PC-9 (cell line): Measurements from ENCODE around the gene ZIC4. TPM values are rescaled to one million over a fixed set of nuclear protein-coding genes. Genes with fewer than 3 reads are reported as not detected.

Experiments used
- BruUV-seq: library from RNA; stranded (reverse); fragments of 400-500 nt; replicated peaks from 2 replicates; lab custom pipeline; 2021; lab: Mats Ljungman, UMichigan
- CTCF ChIA-PET: fragments of 300-600 bp; sonication (Branson Sonifier 250); formaldehyde crosslinking; loops from one replicate; lab custom pipeline; 2022; ENCODE audit warnings: antibody characterized with exemption; lab: Charles Lee
- POLR2A ChIA-PET: fragments of 300-600 bp; sonication (Branson Sonifier 250); formaldehyde crosslinking; loops from one replicate; lab custom pipeline; 2022; ENCODE audit warnings: antibody characterized with exemption; ENCODE audit not compliant: unreplicated experiment; lab: Charles Lee
- DNase-seq, 2 experiments: peaks; one replicate each; pipeline versions ENCODE4 v3.0.0 to v3.0.0-alpha.2; 2015 to 2022; ENCODE audit warnings: mixed read lengths in 1 of 2
- H2AFZ ChIP-seq: fragments of 200-600 bp; sonication (generic); 2 replicates; pipeline ENCODE4 v1.8.1; 2017; ENCODE audit warnings: antibody characterized with exemption
- H3F3A ChIP-seq: fragments of 200-600 bp; sonication (generic); 2 replicates; pipeline ENCODE4 v1.8.1; 2017; ENCODE audit warnings: antibody characterized with exemption, mild to moderate bottlenecking, low read depth; ENCODE audit not compliant: insufficient read depth
- H3K27ac ChIP-seq: fragments of 200-600 bp; sonication (generic); 2 replicates; pipeline ENCODE4 v1.6.1; 2016; ENCODE audit warnings: mixed run types
- H3K27me3 ChIP-seq: fragments of 200-600 bp; sonication (generic); 2 replicates; pipeline ENCODE4 v1.6.1; 2016; ENCODE audit warnings: low read depth, mixed run types; ENCODE audit not compliant: insufficient read depth
- H3K36me3 ChIP-seq: fragments of 200-600 bp; sonication (generic); 2 replicates; pipeline ENCODE4 v1.6.1; 2016; ENCODE audit warnings: low read depth, mixed run types
- H3K4me1 ChIP-seq: fragments of 200-600 bp; sonication (generic); replicated peaks from 2 replicates; pipeline ENCODE4 v1.6.1; 2016; ENCODE audit warnings: mixed run types; ENCODE audit not compliant: insufficient read depth
- H3K4me2 ChIP-seq: fragments of 200-600 bp; sonication (generic); 2 replicates; pipeline ENCODE4 v1.6.1; 2017; ENCODE audit warnings: mixed run types
- H3K4me3 ChIP-seq: fragments of 200-600 bp; sonication (generic); 2 replicates; pipeline ENCODE4 v1.6.1; 2016; ENCODE audit warnings: mixed run types
- H3K79me2 ChIP-seq: fragments of 200-600 bp; sonication (generic); 2 replicates; pipeline ENCODE4 v1.6.1; 2017; ENCODE audit warnings: low read depth, mixed run types
- H3K9me2 ChIP-seq: fragments of 200-600 bp; sonication (generic); 2 replicates; pipeline ENCODE4 v1.8.1; 2017; ENCODE audit warnings: mild to moderate bottlenecking; ENCODE audit not compliant: insufficient read depth
- H3K9me3 ChIP-seq: fragments of 200-600 bp; sonication (generic); 2 replicates; pipeline ENCODE4 v1.8.1; 2016; ENCODE audit warnings: low read depth; ENCODE audit not compliant: insufficient read depth
- H4K20me1 ChIP-seq: fragments of 200-600 bp; sonication (generic); 2 replicates; pipeline ENCODE4 v1.8.1; 2017; ENCODE audit not compliant: insufficient read depth
- EZH2 ChIP-seq: fragments of 200-600 bp; sonication (generic); IDR thresholded peaks from 2 replicates; pipeline ENCODE4 v1.8.0; 2017; ENCODE audit warnings: antibody characterized with exemption, low read depth
- intact Hi-C: fragments of 100-400 bp; cut with micrococcal nuclease; formaldehyde crosslinking; loops from one replicate; pipeline ENCODE4 v1.10.0; 2022; ENCODE audit not compliant: unreplicated experiment
- total RNA-seq: library from RNA; stranded (reverse); gene quantifications from 2 replicates; pipeline ENCODE4 v1.2.3, GENCODE V29; 2021
- TF ChIP-seq, protein P1 (sequence below): fragments of 200-600 bp; sonication (generic); conservative IDR thresholded peaks from 2 replicates; pipeline ENCODE4 v1.6.1; 2017; ENCODE audit warnings: mixed run types, antibody characterized with exemption, mild to moderate bottlenecking, moderate library complexity

ZIC4 gene
- total RNA-seq, 1 experiment from 2014 or later = not detected

DNA sequence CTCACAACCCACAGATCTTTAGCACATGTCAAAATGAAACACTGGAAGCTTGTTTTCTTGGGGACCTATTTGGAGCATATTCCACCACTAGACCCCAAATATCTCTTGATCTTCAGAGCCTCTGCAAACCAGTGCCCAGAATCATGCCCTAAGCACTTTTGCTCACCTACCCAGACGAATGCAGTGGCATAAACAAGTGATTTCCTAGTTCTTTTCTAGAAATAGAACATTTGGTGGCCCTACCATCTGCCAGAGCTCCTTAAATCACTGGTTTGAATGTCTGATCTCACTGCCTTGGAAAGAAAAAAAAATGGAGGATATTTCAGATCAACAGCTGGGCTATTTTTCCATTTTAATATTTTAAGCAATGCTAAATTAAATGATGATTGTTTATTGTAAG is 5.3 kb downstream of the ZIC4 start:
- Histone ChIP-seq H4K20me1 (no peaks in the 10 kb centered on the region), H3K9me3 (no peaks in the 10 kb centered on the region), H2AFZ (no peak overlapping the region), H3K9me2 (no peaks in the 10 kb centered on the region), H3F3A (no peaks in the 10 kb centered on the region), H3K36me3 (no peaks in the 10 kb centered on the region), H3K27me3 (no peaks in the 10 kb centered on the region), H3K4me1 (no peaks in the 10 kb centered on the region), H3K27ac (no peak overlapping the region), H3K4me2 (no peak overlapping the region), H3K79me2 (no peaks in the 10 kb centered on the region), H3K4me3 (no peak overlapping the region)
- DNase-seq = no peak
- BruUV-seq = no TSS peak
- TF ChIP-seq, protein P1, sequence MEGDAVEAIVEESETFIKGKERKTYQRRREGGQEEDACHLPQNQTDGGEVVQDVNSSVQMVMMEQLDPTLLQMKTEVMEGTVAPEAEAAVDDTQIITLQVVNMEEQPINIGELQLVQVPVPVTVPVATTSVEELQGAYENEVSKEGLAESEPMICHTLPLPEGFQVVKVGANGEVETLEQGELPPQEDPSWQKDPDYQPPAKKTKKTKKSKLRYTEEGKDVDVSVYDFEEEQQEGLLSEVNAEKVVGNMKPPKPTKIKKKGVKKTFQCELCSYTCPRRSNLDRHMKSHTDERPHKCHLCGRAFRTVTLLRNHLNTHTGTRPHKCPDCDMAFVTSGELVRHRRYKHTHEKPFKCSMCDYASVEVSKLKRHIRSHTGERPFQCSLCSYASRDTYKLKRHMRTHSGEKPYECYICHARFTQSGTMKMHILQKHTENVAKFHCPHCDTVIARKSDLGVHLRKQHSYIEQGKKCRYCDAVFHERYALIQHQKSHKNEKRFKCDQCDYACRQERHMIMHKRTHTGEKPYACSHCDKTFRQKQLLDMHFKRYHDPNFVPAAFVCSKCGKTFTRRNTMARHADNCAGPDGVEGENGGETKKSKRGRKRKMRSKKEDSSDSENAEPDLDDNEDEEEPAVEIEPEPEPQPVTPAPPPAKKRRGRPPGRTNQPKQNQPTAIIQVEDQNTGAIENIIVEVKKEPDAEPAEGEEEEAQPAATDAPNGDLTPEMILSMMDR = no peak
- TF ChIP-seq EZH2 = no peak
- CTCF ChIA-PET = no interaction called here
- intact Hi-C loops = no loop called here
- POLR2A ChIA-PET = no interaction called here

DNA sequence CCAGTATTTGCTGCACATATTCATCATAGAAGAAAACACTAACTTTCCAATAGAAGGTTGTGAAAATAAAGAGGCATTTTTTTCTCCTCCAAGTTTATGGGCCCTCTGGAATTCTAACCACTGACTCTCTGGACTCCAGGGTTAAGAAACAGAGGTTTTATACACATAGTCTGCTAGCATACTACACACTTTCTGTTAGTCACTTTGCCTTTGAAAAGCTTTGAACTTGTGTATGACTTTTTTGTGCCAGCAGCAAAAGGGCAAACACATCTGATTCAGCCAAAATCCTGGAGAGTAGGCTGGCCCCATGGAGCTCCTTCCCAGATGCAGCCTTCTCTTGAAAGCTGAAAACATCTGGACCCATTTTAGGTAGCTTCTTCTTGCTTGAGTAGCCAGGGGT is 6.2 kb downstream of the ZIC4 start:
- Histone ChIP-seq H3K27ac (no peak overlapping the region), H3K27me3 (no peaks in the 10 kb centered on the region), H4K20me1 (no peaks in the 10 kb centered on the region), H3K4me1 (no peaks in the 10 kb centered on the region), H3K79me2 (no peaks in the 10 kb centered on the region), H3K9me2 (no peaks in the 10 kb centered on the region), H3K4me3 (no peak overlapping the region), H3K9me3 (no peaks in the 10 kb centered on the region), H3K36me3 (no peaks in the 10 kb centered on the region), H3K4me2 (no peak overlapping the region), H3F3A (no peaks in the 10 kb centered on the region), H2AFZ (no peak overlapping the region)
- DNase-seq = no peak
- CTCF ChIA-PET = no interaction called here
- no TSS peak for BruUV-seq
- POLR2A ChIA-PET = no interaction called here
- TF ChIP-seq, protein P1 = no peak
- no peak for TF ChIP-seq EZH2
- intact Hi-C loops = no loop called here

DNA sequence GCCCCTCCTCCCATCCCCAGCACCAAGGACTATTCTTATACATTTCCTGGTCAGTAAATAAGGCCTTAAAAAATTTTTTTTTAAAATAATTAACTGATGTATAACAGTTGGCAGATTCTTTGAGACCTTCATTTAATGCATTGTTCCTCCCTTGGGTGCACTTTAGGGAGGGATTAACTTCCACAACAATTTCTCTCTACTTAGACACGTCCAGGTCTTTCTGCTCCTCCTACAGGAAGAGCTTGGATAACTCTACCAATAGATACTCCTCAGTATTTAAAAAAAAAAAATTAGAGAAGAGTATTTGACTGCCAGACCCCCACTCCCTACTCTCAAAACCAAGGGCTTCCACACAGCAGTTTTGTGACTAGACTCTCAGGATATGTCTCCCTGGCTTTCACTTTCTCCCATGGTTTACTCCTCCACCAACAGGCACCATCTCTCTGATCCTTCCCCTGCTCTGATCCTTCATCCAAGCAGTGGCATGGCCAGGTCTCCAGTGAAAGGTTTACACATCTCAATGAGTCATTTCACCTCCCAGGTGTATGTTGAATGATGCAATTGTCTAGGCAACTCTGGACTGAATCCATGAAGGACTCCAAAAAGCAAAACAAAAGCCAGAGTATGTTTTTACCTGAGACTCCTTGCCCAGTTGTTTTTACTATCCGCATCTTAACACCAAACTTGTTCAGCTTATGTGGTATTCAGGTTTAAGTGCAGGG is 7.4 kb downstream of the ZIC4 start:
- no peak overlapping the region for H3K27ac ChIP-seq
- H3K9me3 ChIP-seq = no peaks in the 10 kb centered on the region
- H3F3A ChIP-seq = no peaks in the 10 kb centered on the region
- no peaks in the 10 kb centered on the region for H3K36me3 ChIP-seq
- no peaks in the 10 kb centered on the region for H4K20me1 ChIP-seq
- no peak for DNase-seq
- ChIA-PET POLR2A (no interaction called here), CTCF (interaction anchor here (0.6 kb wide), 2 partner anchors 579 to 650 kb away, joined by 3 to 6 read pairs; no protein-coding TSS in a partner anchor)
- no peaks in the 10 kb centered on the region for H3K4me1 ChIP-seq
- no peaks in the 10 kb centered on the region for H3K9me2 ChIP-seq
- intact Hi-C loops = no loop called here
- no peak overlapping the region for H2AFZ ChIP-seq
- no TSS peak for BruUV-seq
- H3K27me3 ChIP-seq = no peaks in the 10 kb centered on the region
- no peak overlapping the region for H3K4me2 ChIP-seq
- H3K4me3 ChIP-seq = no peak overlapping the region
- TF ChIP-seq EZH2 = no peak
- TF ChIP-seq, protein P1 = no peak
- H3K79me2 ChIP-seq = no peaks in the 10 kb centered on the region
